Activated T-helper 1 cell treated with anti-CD3 and anti-CD28 coated beads, Interleukin-12 subunit alpha, Interleukin-12 subunit beta, Interleukin-2, Interleukin-4 antibody, amounts not matched to agents 30 ng/mL and 10 ng/mL and 1 ng/mL, durations not matched to agents 14 hours and 24 hours and 36 hours (primary cell): ENCODE results near the gene ADARB2. TPM values are rescaled to one million over a fixed set of nuclear protein-coding genes. Genes with fewer than 3 reads are reported as not detected.

Experiments used
- DNase-seq: peaks from one replicate; pipeline ENCODE4 v3.0.0; 2021; ENCODE audit warnings: low spot score
- H3K27ac Mint-ChIP-seq: one replicate; pipeline ENCODE4 v1.8.0; 2021; ENCODE audit warnings: mild to moderate bottlenecking, mixed read lengths
- H3K27me3 Mint-ChIP-seq: one replicate; pipeline ENCODE4 v1.8.0; 2022; ENCODE audit warnings: mild to moderate bottlenecking, moderate library complexity, mixed read lengths; ENCODE audit not compliant: insufficient read depth
- H3K36me3 Mint-ChIP-seq: one replicate; pipeline ENCODE4 v1.8.0; 2021; ENCODE audit warnings: low read depth, mixed read lengths
- H3K4me1 Mint-ChIP-seq: one replicate; pipeline ENCODE4 v1.8.0; 2021; ENCODE audit warnings: low read depth, mixed read lengths
- H3K4me3 Mint-ChIP-seq: one replicate; pipeline ENCODE4 v1.8.0; 2021; ENCODE audit warnings: mild to moderate bottlenecking, moderate library complexity, mixed read lengths
- H3K9me3 Mint-ChIP-seq: one replicate; pipeline ENCODE4 v1.8.0; 2021; ENCODE audit warnings: mixed read lengths
- intact Hi-C: fragments of 100-400 bp; cut with micrococcal nuclease; formaldehyde crosslinking; loops from one replicate; pipeline ENCODE4 v1.15.1; 2024
- total RNA-seq: library from RNA; stranded (reverse); gene quantifications from 2 replicates; pipeline ENCODE4 v1.2.3, GENCODE V29; 2022

ADARB2 gene
- total RNA-seq, 1 donor from 2014 or later = 0.05 TPM

GRCh38 chr10:1394155-1394912, 343.0 kb downstream of the ADARB2 start:
- intact Hi-C loops = no loop called here
- Mint-ChIP-seq H3K27me3 (peaks cover 2% of the 10 kb centered on the region), H3K4me1 (no peaks in the 10 kb centered on the region), H3K9me3 (no peaks in the 10 kb centered on the region), H3K36me3 (no peaks in the 10 kb centered on the region), H3K27ac (no peak overlapping the region), H3K4me3 (no peak overlapping the region)
- DNase-seq = no peak

DNA sequence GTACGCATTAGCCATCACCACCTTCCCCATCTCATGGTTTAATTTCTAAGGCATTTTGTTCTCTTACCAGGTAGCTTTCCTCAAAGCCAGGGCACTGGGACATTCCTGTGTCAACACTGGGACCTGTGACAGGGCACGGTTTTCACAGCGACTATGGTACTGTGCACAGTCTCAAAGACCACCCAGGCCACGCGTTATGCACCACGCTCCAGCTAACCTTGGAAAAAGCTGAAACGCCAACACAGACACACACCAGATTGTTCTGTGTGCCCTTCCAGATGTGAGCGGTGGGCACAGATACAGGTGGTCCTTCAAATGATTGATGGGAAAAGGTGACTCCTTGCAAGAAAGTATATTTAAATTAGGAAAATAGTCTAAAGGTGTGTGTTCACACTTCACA, 343.8 kb downstream of the ADARB2 start:
- H3K9me3 Mint-ChIP-seq = no peaks in the 10 kb centered on the region
- peaks cover 6% of the 10 kb centered on the region for H3K27me3 Mint-ChIP-seq

GRCh38 chr10:1392127-1392526, 345.2 kb downstream of the ADARB2 start:
- DNase-seq = no peak
- peaks cover 9% of the 10 kb centered on the region for H3K27me3 Mint-ChIP-seq

More for the DNA sequence above, 343.8 kb downstream of the ADARB2 start:
- no peaks in the 10 kb centered on the region for H3K4me1 Mint-ChIP-seq
- no peaks in the 10 kb centered on the region for H3K36me3 Mint-ChIP-seq
- no peak overlapping the region for H3K4me3 Mint-ChIP-seq
- DNase-seq = no peak
- no peak overlapping the region for H3K27ac Mint-ChIP-seq
- intact Hi-C loops = no loop called here

GRCh38 chr10:1390200-1390599, 347.1 kb downstream of the ADARB2 start:
- Mint-ChIP-seq H3K27me3 (peaks cover 23% of the 10 kb centered on the region), H3K4me1 (no peaks in the 10 kb centered on the region), H3K36me3 (no peaks in the 10 kb centered on the region), H3K4me3 (no peak overlapping the region), H3K27ac (no peak overlapping the region), H3K9me3 (no peaks in the 10 kb centered on the region)
- intact Hi-C loops = no loop called here
- DNase-seq = no peak

More at GRCh38 chr10:1392127-1392526, 345.2 kb downstream of the ADARB2 start:
- Mint-ChIP-seq H3K9me3 (no peaks in the 10 kb centered on the region), H3K4me3 (no peak overlapping the region), H3K4me1 (no peaks in the 10 kb centered on the region), H3K27ac (no peak overlapping the region), H3K36me3 (no peaks in the 10 kb centered on the region)
- intact Hi-C loops = no loop called here

DNA sequence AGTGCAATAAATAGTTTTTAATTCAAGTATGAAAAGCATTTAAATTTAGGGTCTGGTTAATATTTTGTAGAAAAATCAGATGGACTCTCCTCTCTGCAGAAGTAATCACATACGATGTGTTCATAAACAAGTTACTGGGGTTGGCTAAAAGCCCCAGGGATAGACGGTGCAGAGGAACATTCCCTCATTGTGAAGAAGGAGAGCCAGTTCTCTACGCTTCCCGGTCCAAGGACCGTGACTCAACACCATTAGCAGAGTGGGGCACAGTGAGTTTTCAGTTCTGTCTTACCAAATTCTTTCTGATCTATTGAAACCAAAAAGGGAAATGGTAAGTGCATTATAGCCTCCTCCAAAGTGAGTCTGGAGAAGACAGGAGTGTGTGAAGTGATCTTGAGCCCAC, 353.3 kb downstream of the ADARB2 start:
- H3K9me3 Mint-ChIP-seq = no peaks in the 10 kb centered on the region

DNA sequence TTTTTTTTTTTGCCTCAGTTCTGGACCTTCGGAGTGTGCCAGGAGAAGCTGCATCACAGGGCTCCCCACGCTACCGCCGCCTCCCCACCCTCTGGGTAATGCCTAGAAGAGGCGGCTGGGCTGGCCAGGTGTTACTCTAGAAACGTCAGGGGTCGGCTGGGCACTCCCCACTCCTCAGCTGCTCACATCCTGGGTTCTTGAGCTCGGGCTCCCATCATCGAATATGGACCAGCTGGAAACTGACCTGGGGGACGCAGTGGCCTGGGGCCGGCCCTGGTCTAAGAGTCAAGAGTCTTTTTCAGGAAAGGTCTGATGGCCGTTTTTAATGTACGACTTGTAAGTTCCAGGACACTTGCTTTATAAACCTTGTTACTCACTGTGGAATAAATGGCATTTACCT, 354.6 kb downstream of the ADARB2 start:
- H3K36me3 Mint-ChIP-seq = no peaks in the 10 kb centered on the region
- no peak for DNase-seq
- no peaks in the 10 kb centered on the region for H3K9me3 Mint-ChIP-seq
- intact Hi-C loops = no loop called here
- no peak overlapping the region for H3K4me3 Mint-ChIP-seq
- H3K27me3 Mint-ChIP-seq = peaks cover 40% of the 10 kb centered on the region
- H3K27ac Mint-ChIP-seq = no peak overlapping the region
- no peaks in the 10 kb centered on the region for H3K4me1 Mint-ChIP-seq

More for the DNA sequence above, 353.3 kb downstream of the ADARB2 start:
- intact Hi-C loops = no loop called here
- H3K27ac Mint-ChIP-seq = no peak overlapping the region
- no peak overlapping the region for H3K4me3 Mint-ChIP-seq
- H3K27me3 Mint-ChIP-seq = peaks cover 39% of the 10 kb centered on the region
- no peaks in the 10 kb centered on the region for H3K4me1 Mint-ChIP-seq
- DNase-seq = no peak
- no peaks in the 10 kb centered on the region for H3K36me3 Mint-ChIP-seq

GRCh38 chr10:1381339-1381738, 356.0 kb downstream of the ADARB2 start:
- H3K9me3 Mint-ChIP-seq = no peaks in the 10 kb centered on the region
- H3K36me3 Mint-ChIP-seq = no peaks in the 10 kb centered on the region
- H3K4me1 Mint-ChIP-seq = no peaks in the 10 kb centered on the region
- H3K27ac Mint-ChIP-seq = no peak overlapping the region
- H3K4me3 Mint-ChIP-seq = no peak overlapping the region
- intact Hi-C loops = no loop called here
- H3K27me3 Mint-ChIP-seq = peaks cover 30% of the 10 kb centered on the region
- no peak for DNase-seq

DNA sequence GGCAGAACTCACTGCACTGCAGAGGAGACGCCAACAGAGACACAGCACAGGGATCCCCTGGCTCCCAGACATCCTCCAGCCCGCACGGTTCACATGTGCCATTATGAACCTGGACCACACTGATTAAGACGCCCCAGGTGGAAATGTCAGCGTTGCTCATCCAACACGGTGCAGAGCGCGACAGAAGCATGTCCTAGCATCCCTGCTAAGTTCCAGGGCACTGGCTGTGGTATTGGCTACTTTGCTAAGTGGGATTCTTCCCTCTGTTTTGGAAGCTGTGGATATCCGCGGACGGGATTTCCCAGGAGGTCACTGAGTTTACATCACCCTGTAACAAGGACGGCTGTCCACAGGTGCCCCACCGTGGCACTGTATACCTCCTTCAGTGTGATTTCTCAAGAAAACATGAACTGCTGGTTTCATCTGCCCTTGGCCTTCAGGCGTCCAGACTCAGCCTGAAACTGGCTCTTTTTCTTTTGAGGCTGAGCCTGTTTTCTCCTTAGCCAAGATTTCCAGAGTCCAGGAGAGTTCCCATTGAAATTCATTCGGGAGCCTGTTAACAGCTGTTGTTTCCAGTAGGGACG, 357.1 kb downstream of the ADARB2 start:
- H3K36me3 Mint-ChIP-seq = no peaks in the 10 kb centered on the region
- peaks cover 9% of the 10 kb centered on the region for H3K9me3 Mint-ChIP-seq
- DNase-seq = no peak
- H3K4me3 Mint-ChIP-seq = no peak overlapping the region
- H3K4me1 Mint-ChIP-seq = no peaks in the 10 kb centered on the region
- H3K27me3 Mint-ChIP-seq = peaks cover 23% of the 10 kb centered on the region
- no peak overlapping the region for H3K27ac Mint-ChIP-seq
- intact Hi-C loops = no loop called here

DNA sequence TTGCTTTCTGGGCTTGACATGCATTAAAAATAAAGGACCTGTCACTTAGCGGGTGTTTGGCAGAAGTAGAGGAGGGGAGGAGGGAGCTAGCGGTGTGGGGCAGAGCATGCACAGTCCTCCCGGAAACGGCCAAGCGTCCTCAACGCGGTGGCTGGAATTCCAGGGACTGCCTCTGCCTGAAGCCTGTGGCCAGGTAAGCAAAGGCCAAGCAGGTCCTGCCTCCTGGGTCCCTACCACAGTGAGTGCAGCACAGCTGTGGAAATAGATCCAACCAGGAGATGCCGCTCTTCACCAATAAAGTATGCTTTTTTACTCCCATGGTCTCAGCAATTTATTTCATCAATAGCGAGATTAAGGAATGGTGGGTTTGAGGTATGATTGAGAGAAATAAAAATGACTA, 357.7 kb downstream of the ADARB2 start:
- H3K27me3 Mint-ChIP-seq = peaks cover 18% of the 10 kb centered on the region
- intact Hi-C loops = no loop called here
- no peaks in the 10 kb centered on the region for H3K36me3 Mint-ChIP-seq
- DNase-seq = no peak
- H3K9me3 Mint-ChIP-seq = peaks cover 9% of the 10 kb centered on the region
- H3K4me1 Mint-ChIP-seq = no peaks in the 10 kb centered on the region
- H3K4me3 Mint-ChIP-seq = no peak overlapping the region
- no peak overlapping the region for H3K27ac Mint-ChIP-seq

DNA sequence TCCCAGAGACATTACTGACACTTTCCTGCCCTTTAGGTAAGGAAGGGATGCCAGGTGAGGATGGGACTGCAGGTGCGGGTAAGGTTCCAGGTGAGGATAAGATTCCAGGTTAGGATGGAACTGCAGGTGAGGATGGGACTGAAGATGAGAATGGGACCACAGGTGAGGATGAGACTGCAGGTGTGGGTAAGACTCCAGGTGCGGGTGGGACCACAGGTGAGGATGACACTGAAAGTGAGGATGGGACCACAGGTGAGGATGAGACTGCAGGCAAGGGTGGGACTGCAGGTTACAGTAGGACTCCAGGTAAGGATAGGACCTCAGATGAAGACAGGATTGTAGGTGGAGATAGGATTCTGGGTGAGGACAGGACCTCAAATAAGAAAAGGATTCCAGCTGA, 358.9 kb downstream of the ADARB2 start:
- intact Hi-C loops = no loop called here

DNA sequence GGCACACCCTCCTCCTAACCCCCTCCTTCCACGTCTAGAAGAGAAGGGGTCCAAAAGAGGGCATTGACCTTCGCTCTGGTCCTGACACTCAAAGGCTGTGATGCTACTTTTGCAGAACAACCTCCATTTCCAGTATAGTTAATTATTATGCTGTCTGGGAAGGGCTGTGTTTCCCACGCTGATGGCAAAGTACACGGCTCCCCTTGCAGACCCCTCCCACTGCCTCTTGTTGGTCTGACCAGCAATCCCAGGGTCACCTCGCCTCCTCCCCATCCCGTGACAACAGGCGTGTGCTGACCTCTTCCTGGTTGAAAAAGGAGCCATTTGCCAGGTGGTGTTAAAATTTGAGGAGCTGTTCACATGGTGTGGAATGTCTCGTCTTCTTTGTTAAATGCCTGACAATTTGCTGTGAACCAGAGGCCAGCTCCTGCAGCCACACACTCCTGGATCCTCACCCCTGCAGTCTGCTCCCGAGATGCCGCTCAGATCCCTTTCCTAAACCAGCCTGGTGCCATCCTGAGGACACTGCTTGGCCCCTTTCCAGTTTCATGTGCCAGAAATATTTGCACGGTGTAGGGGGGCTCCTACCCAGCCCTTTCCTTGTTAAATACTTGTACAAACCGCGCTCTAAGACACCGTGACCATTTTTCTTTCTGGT, 359.5 kb downstream of the ADARB2 start:
- intact Hi-C loops = no loop called here
- peaks cover 9% of the 10 kb centered on the region for H3K9me3 Mint-ChIP-seq
- no peak overlapping the region for H3K4me3 Mint-ChIP-seq
- no peaks in the 10 kb centered on the region for H3K4me1 Mint-ChIP-seq
- peaks cover 13% of the 10 kb centered on the region for H3K27me3 Mint-ChIP-seq
- no peaks in the 10 kb centered on the region for H3K36me3 Mint-ChIP-seq
- DNase-seq = no peak
- no peak overlapping the region for H3K27ac Mint-ChIP-seq

More for the DNA sequence above, 358.9 kb downstream of the ADARB2 start:
- Mint-ChIP-seq H3K4me3 (no peak overlapping the region), H3K4me1 (no peaks in the 10 kb centered on the region), H3K27me3 (peaks cover 13% of the 10 kb centered on the region), H3K9me3 (peaks cover 9% of the 10 kb centered on the region), H3K36me3 (no peaks in the 10 kb centered on the region), H3K27ac (no peak overlapping the region)
- no peak for DNase-seq

DNA sequence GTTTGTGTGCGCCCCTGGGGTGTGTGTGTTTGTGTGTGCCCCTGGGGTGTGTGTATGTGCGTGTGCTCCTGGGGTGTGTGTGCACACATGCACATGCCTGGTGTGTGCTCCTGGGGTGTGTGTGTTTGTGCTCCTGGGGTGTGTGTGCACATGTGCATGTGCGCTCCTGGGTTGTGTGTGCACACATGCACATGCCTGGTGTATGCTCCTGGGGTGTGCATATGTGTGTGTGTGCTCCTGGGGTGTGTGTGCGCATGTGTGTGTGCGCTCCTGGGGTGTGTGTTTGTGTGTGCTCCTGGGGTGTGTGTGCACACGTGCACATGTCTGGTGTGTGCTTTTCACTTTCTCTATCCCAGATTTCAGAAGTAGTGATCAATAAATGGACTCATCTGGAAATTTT, 360.1 kb downstream of the ADARB2 start:
- no peaks in the 10 kb centered on the region for H3K36me3 Mint-ChIP-seq
- peaks cover 10% of the 10 kb centered on the region for H3K27me3 Mint-ChIP-seq
- no peak overlapping the region for H3K27ac Mint-ChIP-seq
- peaks cover 9% of the 10 kb centered on the region for H3K9me3 Mint-ChIP-seq
- DNase-seq = no peak
- H3K4me3 Mint-ChIP-seq = no peak overlapping the region
- intact Hi-C loops = no loop called here
- H3K4me1 Mint-ChIP-seq = no peaks in the 10 kb centered on the region

GRCh38 chr10:1376384-1376945, 360.9 kb downstream of the ADARB2 start:
- H3K4me3 Mint-ChIP-seq = no peak overlapping the region
- H3K9me3 Mint-ChIP-seq = peaks cover 9% of the 10 kb centered on the region
- H3K27ac Mint-ChIP-seq = no peak overlapping the region
- H3K4me1 Mint-ChIP-seq = no peaks in the 10 kb centered on the region
- intact Hi-C loops = no loop called here
- H3K27me3 Mint-ChIP-seq = peaks cover 12% of the 10 kb centered on the region
- DNase-seq = no peak
- H3K36me3 Mint-ChIP-seq = no peaks in the 10 kb centered on the region
